IPS-20b (cell line): ENCODE results near the gene ZFP64.
A peak's percentile ranks its signal among the peaks of the same experiment; 100 is the strongest.
"Not testable (repeated sequence)": the region's sequence is repeated elsewhere in the genome, so short reads cannot be mapped to it uniquely, and the experiment has no call there.

Experiments used
- H3K27ac ChIP-seq: one replicate; pipeline ENCODE4 v1.5.1; 2013; ENCODE audit warnings: low read length
- H3K27me3 ChIP-seq: 2 replicates; pipeline ENCODE4 v1.6.1; 2013; ENCODE audit warnings: mild to moderate bottlenecking, low read length, inconsistent platforms; ENCODE audit not compliant: insufficient read depth
- H3K36me3 ChIP-seq: 2 replicates; pipeline ENCODE4 v1.6.1; 2013; ENCODE audit warnings: low read depth, mild to moderate bottlenecking, inconsistent platforms, low read length, moderate library complexity; ENCODE audit not compliant: insufficient read depth
- H3K4me1 ChIP-seq: 2 replicates; pipeline ENCODE4 v1.6.1; 2013; ENCODE audit warnings: mild to moderate bottlenecking, control low read depth, inconsistent platforms, low read length, moderate library complexity; ENCODE audit not compliant: insufficient read depth
- H3K4me3 ChIP-seq: 2 replicates; pipeline ENCODE4 v1.5.1; 2013; ENCODE audit warnings: mild to moderate bottlenecking, low read length, inconsistent platforms
- H3K9ac ChIP-seq: 2 replicates; pipeline ENCODE4 v1.6.1; 2013; ENCODE audit warnings: low read depth, mild to moderate bottlenecking, inconsistent platforms, low read length, moderate library complexity
- H3K9me3 ChIP-seq: 2 replicates; pipeline ENCODE4 v1.6.1; 2013; ENCODE audit warnings: mild to moderate bottlenecking, low read depth, low read length, inconsistent platforms; ENCODE audit not compliant: insufficient read depth

ZFP64 gene

GRCh38 chr20:52196845-52197244, 5.3 kb upstream of the ZFP64 start:
- Histone ChIP-seq H3K4me3 (no peak overlapping the region), H3K9ac (no peak overlapping the region), H3K36me3 (no peaks in the 10 kb centered on the region), H3K27ac (no peak overlapping the region), H3K9me3 (no peaks in the 10 kb centered on the region), H3K27me3 (no peaks in the 10 kb centered on the region), H3K4me1 (peaks cover 4% of the 10 kb centered on the region; the same call in 1 of the 2 replicates)

- no peak overlapping the region for H3K4me3 ChIP-seq
- H3K9ac ChIP-seq: no peak overlapping the region
- no peak overlapping the region for H3K27ac ChIP-seq
- peaks cover 13% of the 10 kb centered on the region; the same call in 1 of the 2 replicates for H3K4me1 ChIP-seq
- H3K9me3 ChIP-seq: no peaks in the 10 kb centered on the region
- no peaks in the 10 kb centered on the region for H3K27me3 ChIP-seq
- no peaks in the 10 kb centered on the region for H3K36me3 ChIP-seq
Measured at GRCh38 chr20:52193886-52194545, 2.4 kb upstream of the ZFP64 start.

GRCh38 chr20:52193133-52193532, 1.6 kb upstream of the ZFP64 start:
- H3K9ac ChIP-seq: peak overlapping the region; percentile 73; the same call in 1 of the 2 replicates
- H3K9me3 ChIP-seq: no peaks in the 10 kb centered on the region
- no peak overlapping the region for H3K4me3 ChIP-seq
- peaks cover 13% of the 10 kb centered on the region; the same call in 1 of the 2 replicates for H3K4me1 ChIP-seq
- no peaks in the 10 kb centered on the region for H3K27me3 ChIP-seq
- no peaks in the 10 kb centered on the region for H3K36me3 ChIP-seq
- H3K27ac ChIP-seq: no peak overlapping the region

- not testable (repeated sequence) for H3K9me3 ChIP-seq, H3K27me3 ChIP-seq, H3K36me3 ChIP-seq
- peak overlapping the region; percentile 48 for H3K27ac ChIP-seq
- H3K9ac ChIP-seq: peak overlapping the region; percentile 73; the same call in 1 of the 2 replicates
- peak overlapping the region; percentile 82 for H3K4me3 ChIP-seq
- H3K4me1 ChIP-seq: peaks cover 13% of the 10 kb centered on the region; the same call in 1 of the 2 replicates
Measured at GRCh38 chr20:52192719-52193007, 1.1 kb upstream of the ZFP64 start.

GRCh38 chr20:52191916-52192718, 538 bp upstream of the ZFP64 start:
- peaks cover 13% of the 10 kb centered on the region; the same call in 1 of the 2 replicates for H3K4me1 ChIP-seq
- H3K27me3 ChIP-seq: no peaks in the 10 kb centered on the region
- 0 out of 2 replicates have a peak, but pooled peaks cover under 1% of the 10 kb centered on the region for H3K36me3 ChIP-seq
- H3K27ac ChIP-seq: peak overlapping the region; percentile 48
- peak overlapping the region; percentile 82 for H3K4me3 ChIP-seq
- H3K9me3 ChIP-seq: no peaks in the 10 kb centered on the region
- H3K9ac ChIP-seq: peak overlapping the region; percentile 73; the same call in 1 of the 2 replicates

GRCh38 chr20:52190437-52191131, 995 bp downstream of the ZFP64 start:
- Histone ChIP-seq H3K4me3 (peak overlapping the region; percentile 82), H3K9ac (peak overlapping the region; percentile 73; the same call in 1 of the 2 replicates), H3K27ac (peak overlapping the region; percentile 3), H3K36me3 (peaks cover 16% of the 10 kb centered on the region), H3K9me3 (no peaks in the 10 kb centered on the region), H3K4me1 (peaks cover 13% of the 10 kb centered on the region; the same call in 1 of the 2 replicates), H3K27me3 (no peaks in the 10 kb centered on the region)

- H3K27ac ChIP-seq: no peak overlapping the region
- no peak overlapping the region for H3K4me3 ChIP-seq
- no peaks in the 10 kb centered on the region for H3K4me1 ChIP-seq
- peaks cover 35% of the 10 kb centered on the region for H3K36me3 ChIP-seq
- H3K27me3 ChIP-seq: no peaks in the 10 kb centered on the region
- no peaks in the 10 kb centered on the region for H3K9me3 ChIP-seq
- H3K9ac ChIP-seq: no peak overlapping the region
Measured at GRCh38 chr20:52181766-52182165, 9.8 kb downstream of the ZFP64 start.

- H3K4me3 ChIP-seq: no peak overlapping the region
- H3K9me3 ChIP-seq: no peaks in the 10 kb centered on the region
- H3K4me1 ChIP-seq: no peaks in the 10 kb centered on the region
- no peak overlapping the region for H3K27ac ChIP-seq
- no peak overlapping the region for H3K9ac ChIP-seq
- H3K27me3 ChIP-seq: no peaks in the 10 kb centered on the region
- peaks cover 21% of the 10 kb centered on the region for H3K36me3 ChIP-seq
Measured at GRCh38 chr20:52180180-52180840, 11.3 kb downstream of the ZFP64 start.

- Histone ChIP-seq H3K4me1 (no peaks in the 10 kb centered on the region), H3K27ac (no peak overlapping the region), H3K27me3 (no peaks in the 10 kb centered on the region), H3K9me3 (no peaks in the 10 kb centered on the region), H3K36me3 (peaks cover 13% of the 10 kb centered on the region), H3K4me3 (no peak overlapping the region), H3K9ac (no peak overlapping the region)
Measured at GRCh38 chr20:52179331-52180179, 12.0 kb downstream of the ZFP64 start.

- Histone ChIP-seq H3K9ac (no peak overlapping the region), H3K27ac (no peak overlapping the region), H3K27me3 (no peaks in the 10 kb centered on the region), H3K36me3 (peaks cover 4% of the 10 kb centered on the region; the same call in 1 of the 2 replicates), H3K9me3 (no peaks in the 10 kb centered on the region), H3K4me1 (no peaks in the 10 kb centered on the region), H3K4me3 (no peak overlapping the region)
Measured at GRCh38 chr20:52178691-52179090, 12.9 kb downstream of the ZFP64 start.
